NOMO-1 treated with dmso at 0.1 percent for 144 hours (cell line): Measurements from ENCODE around the gene CLPTM1.
"Not testable (repeated sequence)": the region's sequence is repeated elsewhere in the genome, so short reads cannot be mapped to it uniquely, and the experiment has no call there.

Experiments used
- DNase-seq: peaks from one replicate; lab custom pipeline; 2025; ENCODE audit not compliant: unreplicated experiment; lab: John Stamatoyannopoulos, UW

The CLPTM1 gene

GRCh38 chr19:44939668-44940067 lies 15.5 kb upstream of the CLPTM1 start:
- no peak for DNase-seq

DNA sequence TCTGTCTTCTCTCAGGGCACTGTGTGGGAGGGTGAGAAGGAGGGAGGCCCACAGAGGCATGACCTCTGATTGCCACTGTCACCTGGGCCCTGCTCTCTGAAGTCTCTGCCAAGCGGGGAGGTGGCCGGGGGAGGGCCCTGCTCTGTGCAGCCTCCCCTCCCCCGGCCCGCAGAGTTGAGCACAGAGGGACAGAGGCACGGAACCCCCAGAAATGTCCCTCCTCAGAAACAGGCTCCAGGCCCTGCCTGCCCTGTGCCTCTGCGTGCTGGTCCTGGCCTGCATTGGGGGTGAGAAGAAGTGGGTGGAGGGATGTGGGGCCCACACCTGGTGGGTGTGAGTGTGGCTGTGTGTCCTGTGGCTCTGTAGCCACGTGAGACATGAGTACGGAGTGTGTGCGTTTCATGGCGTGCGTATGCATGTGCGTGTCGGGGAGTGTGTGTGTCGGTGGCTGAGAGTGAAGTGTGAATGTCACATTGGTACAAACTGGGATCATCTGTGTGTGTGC lies 13.1 kb upstream of the CLPTM1 start, which contains the start of gene APOC4:
TSS of gene APOC4 (plus strand) at position 171 of the 505 bp plus-strand sequence. CDS start at position 212, 41 bp downstream.
- no peak for DNase-seq

- peak; percentile 59 for DNase-seq
These were observed 11.4 kb upstream of the CLPTM1 start for GRCh38 chr19:44943801-44944249.

DNA sequence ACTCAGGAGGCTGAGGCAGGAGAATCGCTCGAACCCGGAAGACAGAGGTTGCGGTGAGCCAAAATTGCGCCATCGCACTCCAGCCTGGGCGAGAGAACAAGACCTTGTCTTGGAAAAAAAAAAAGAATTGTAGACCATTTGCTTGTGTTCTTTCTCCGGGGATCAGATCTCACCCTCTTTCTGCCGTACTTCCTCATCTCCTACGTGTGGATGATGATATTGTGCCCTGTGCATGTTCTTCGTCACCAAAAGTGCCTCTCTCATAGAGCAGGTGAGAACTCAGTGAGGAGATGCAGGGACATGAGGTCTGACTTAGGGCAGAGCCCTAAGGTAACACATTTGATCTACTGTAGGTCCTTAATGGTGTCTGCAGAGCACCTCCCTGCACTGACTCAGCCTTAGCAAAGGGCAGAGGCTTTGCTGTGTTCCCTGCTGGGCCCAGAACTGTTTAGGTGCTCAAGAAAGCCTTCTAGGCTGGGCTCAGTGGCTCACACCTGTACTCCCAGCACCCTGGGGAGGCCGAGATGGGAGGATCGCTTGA lies 8.1 kb upstream of the CLPTM1 start:
- DNase-seq: peak; percentile 29

DNA sequence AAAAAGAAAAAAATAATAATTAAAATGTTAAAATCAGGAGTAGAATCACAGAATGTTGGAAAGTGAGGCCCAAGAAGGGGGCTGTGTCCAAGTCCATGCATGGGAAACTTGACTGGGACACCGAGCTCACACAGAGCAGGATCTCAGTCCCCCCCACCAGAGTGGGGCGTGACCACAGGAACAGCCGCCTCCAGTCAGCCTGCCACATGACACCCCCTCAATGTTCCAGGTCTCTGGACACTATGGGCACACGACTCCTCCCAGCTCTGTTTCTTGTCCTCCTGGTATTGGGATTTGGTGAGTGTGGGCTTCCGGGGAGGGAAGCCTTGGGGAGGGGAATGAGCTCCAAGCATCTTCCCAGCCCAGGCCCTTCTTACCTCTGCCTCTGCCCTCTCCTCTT lies 6.9 kb upstream of the CLPTM1 start:
- no peak for DNase-seq

- DNase-seq: no peak
These were observed 6.3 kb upstream of the CLPTM1 start for GRCh38 chr19:44948763-44949374.

DNA sequence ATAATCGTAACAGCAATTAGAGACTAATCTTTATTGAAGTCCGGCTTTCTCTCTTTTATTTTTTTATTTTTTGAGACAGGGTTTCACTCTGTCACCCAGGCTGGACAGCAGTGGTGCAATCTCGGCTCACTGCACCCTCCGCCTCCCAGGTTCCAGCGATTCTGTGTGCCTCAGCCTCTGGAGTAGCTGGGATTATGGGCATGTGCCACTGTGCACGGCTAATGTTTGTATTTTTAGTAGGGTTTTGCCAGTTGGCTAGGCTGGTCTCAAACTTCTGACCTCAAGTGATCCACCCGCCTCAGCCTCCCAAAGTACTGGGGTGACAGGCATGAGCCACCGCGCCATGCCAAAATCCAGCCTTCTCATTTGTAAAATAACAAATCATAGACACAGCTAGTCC lies 5.6 kb upstream of the CLPTM1 start:
- no peak for DNase-seq

DNA sequence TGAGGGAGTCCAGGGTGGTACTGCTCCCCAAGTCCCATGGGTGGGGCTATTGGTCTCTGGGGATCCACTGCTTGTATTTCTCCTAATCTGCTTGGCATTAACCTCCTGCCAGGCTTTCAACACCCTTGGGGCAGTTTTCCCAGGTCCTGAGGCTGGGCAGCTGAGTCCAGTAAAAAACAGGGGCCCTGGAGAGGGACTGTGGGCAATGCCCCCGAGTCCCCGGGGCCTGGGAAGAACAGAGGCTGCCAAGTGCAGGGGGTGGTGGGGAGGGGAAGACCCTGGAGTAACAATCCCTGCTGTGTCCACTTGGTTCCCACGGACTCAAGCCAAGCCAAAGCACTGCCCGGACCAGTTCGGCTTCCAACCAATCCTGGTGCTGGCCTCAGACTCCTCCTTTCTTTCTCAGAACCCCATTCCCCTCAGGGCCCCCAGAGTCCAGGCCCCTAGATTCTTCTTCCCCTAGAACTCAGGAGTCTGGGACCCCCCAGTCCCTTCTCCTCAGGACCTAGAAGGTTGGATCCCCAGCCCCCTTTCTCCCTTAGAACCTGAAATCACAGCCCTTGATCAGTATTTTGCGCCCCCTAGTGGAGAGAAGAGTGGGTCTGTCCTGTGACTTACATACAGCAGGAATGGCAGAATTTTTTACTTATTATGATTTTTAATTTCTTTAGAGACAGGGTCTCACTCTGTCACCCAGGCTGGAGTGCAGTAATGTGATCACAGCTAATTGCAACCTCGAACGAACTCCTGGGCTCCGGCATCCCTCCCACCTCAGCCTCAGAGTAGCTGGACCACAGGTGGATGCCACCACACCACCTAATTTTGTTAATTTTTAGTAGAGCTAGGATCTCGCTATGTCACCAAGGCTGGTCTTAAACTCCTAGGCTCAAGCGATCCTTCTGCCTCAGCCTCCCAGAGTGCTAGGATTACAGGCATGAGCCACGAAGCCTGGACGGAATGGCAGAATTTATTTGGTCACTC lies 3.7 kb upstream of the CLPTM1 start:
- peak; percentile 29 for DNase-seq

DNA sequence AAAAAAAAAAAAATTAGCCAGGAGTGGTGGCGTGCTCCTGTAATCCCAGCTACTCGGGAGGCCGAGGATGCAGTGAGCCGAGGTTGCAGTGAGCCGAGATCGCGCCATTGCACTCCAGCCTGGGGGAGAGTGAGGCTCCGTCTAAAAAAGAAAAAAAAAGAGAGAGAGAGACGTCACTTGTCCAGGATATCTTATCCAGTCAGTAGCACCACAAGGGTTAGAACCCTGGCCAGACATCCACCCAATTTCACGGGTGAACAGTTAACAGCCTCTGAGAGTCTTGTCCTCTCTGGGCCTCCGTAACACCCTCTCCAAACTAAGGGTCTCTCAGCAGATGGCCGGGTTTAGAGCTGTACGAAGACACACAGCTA lies 917 bp upstream of the CLPTM1 start:
- no peak for DNase-seq

GRCh38 chr19:44955505-44956439 lies 592 bp downstream of the CLPTM1 start:
- DNase-seq: no peak

GRCh38 chr19:44957526-44957925 lies 2.3 kb downstream of the CLPTM1 start:
- DNase-seq: no peak

DNA sequence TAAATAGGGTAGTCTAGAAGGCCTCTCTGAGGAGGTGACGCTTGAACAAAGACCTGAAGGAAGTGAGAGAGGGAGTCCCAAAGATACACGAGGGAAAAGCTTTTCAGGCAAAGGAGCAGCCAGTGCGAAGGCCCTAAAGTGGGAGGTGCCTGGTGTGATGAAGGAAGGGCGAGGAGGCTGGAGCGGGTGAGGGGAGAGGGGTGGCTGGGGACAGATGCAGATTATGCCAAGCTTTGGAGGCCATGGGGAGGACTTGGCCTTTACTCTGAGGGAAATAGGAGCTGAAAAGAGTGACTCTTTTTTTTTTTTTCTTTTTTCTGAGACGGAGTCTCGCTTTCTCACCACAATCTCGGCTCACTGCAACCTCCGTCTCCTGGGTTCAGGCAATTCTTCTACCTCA lies 2.9 kb downstream of the CLPTM1 start:
- DNase-seq: no peak

DNA sequence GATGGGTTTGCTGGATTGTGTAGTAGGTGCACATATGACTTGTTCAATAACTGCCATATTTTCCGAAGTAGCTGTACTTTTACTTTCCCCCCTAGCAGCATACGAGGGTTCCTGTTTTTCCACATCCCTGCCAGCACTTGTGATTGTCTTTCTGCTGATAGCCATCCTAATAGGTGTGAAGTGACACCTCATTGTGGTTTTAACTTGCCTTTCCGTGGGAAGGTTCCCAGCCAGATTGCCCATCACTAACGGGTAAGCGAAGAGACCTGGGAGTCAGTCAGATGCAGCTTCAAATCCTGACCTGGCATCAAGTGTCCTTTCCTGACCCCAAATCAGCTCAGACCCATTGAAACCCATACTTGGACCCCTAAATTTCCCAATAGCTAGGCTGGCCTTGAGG lies 4.5 kb downstream of the CLPTM1 start:
- DNase-seq: no peak

- no peak for DNase-seq
These were observed 5.9 kb downstream of the CLPTM1 start for GRCh38 chr19:44960906-44961728.

DNA sequence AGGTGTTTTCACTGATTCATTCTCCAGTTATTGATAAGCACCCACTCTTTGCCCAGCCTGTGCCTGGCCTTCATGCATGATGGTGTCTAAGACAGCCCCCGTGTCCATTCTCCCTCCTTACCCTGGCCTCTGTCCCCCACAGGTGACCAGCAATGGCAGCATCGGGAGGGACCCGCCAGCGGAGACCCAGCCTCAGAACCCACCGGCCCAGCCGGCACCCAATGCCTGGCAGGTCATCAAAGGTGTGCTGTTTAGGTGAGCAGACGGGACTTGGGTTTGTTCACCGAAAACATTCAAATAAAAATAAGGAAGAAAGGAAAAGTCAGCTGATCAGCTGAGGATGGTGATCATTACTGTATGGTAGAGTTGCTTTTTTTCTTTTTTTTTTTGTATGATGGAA lies 6.6 kb downstream of the CLPTM1 start:
- no peak for DNase-seq

- DNase-seq: no peak
These were observed 12.9 kb downstream of the CLPTM1 start for GRCh38 chr19:44968118-44968517.

GRCh38 chr19:44968670-44969069 lies 13.5 kb downstream of the CLPTM1 start:
- no peak for DNase-seq

- DNase-seq: no peak
These were observed 14.3 kb downstream of the CLPTM1 start for GRCh38 chr19:44969437-44969836.

DNA sequence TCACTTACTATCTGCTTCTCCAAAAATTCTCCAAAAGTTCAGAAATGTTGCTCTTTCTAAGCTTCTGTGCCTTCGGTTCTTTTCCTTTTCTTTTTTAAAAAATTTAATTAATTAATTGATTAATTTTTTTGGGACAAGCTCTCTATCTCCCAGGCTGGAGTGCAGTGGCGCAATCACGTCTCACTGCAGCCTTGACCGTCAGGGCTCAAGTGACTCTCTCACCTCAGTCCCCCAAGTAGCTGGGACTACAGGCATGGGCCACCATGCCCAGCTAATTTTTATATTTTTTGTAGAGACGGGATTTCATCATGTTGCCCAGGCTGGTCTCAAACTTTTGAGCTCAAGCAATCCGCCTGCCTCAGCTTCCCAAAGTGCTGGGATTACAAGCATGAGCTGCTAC lies 16.3 kb downstream of the CLPTM1 start:
- DNase-seq: not testable (repeated sequence)

GRCh38 chr19:44972802-44973201 lies 17.6 kb downstream of the CLPTM1 start:
- DNase-seq: no peak
